Lower leg skin (tissue), 4 donors: ENCODE measurements around the gene OR2W3. TPM values are rescaled to one million over a fixed set of nuclear protein-coding genes. Genes with fewer than 3 reads are reported as not detected.

Source experiments
- DNase-seq, 2 donors: peaks; one replicate each; pipeline ENCODE4 v3.0.0-alpha.2; 2019; ENCODE audit warnings: low spot score in 2 of 2
- H3K4me3 ChIP-seq: fragments of 200-600 bp; sonication (generic); 2 replicates; pipeline ENCODE4 v1.5.1; 2017; ENCODE audit warnings: mild to moderate bottlenecking, low read depth; ENCODE audit not compliant: poor library complexity, severe bottlenecking
- CTCF ChIP-seq, 3 donors: fragments of 450-650 bp; IDR thresholded peaks; one replicate each; pipeline ENCODE4 v1.5.1; 2016; ENCODE audit warnings: antibody characterized with exemption in 3 of 3, mild to moderate bottlenecking in 3 of 3, moderate library complexity in 2 of 3
- POLR2A ChIP-seq, 2 donors: fragments of 450-650 bp; IDR thresholded peaks; one replicate each; pipeline ENCODE4 v1.6.1; 2016 to 2017; ENCODE audit warnings: antibody characterized with exemption in 2 of 2, mild to moderate bottlenecking in 1 of 2, moderate library complexity in 1 of 2
- WGBS, 2 donors: methylation state at CpG; one replicate each; pipeline ENCODE4 v1.1.5; 2018; 5-methylcytosine and 5-hydroxymethylcytosine counted together
- intact Hi-C: fragments of 100-400 bp; cut with DNase I; formaldehyde crosslinking; loops from one replicate; pipeline ENCODE4 v1.15.0; 2023; ENCODE audit warnings: low total_unique reads
- total RNA-seq, 4 donors: library from RNA; depleted of rRNA; stranded (reverse); fragments of >200 nt; gene quantifications; one replicate each; pipeline ENCODE4 v1.1.0, GENCODE V29; 2016

The OR2W3 gene
- total RNA-seq, 4 donors from 2014 or later: 0.36 to 2.6 TPM; not detected in 2

DNA sequence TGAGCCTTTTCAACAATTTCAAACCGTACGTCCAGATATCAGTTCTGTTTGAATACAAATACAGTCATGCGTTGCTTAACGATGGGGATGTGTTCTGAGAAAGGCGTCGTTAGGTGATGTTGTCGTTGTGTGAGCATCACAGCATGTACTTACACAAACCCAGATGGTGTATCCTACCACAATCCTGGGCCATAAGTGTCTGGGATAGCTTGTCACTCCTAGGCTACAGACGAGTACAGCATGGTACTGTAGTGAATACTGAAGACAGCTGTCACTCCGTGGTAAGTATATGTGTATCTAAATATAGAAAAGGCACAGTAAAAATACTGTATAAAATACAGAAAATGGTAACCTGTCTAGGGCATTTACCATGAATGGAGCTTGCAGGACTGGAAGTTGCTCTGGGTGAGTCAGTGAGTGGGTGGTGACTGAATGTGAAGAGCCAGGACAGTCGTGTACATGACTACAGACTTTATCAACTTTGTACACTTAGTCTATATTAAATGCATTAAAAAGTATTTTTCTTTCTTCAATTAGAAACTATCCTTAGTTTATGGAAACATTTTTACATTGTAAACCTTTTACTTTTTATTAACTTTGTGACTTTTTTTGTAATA is 10.5 kb upstream of the OR2W3 start:
- TF ChIP-seq CTCF (IDR thresholded peaks at IDR 0.05): no peak
- TF ChIP-seq POLR2A (IDR thresholded peaks at IDR 0.05): no peak
- H3K4me3 ChIP-seq: no peak overlapping the region
- no peak for DNase-seq
- 87 to 89% methylated on average over 10 of the region's 10 CpGs for WGBS, 2 donors
- intact Hi-C loops: no loop called here

GRCh38 chr1:247895976-247896375 is 589 bp downstream of the OR2W3 start:
- 89 to 91% methylated on average over 11 to 14 of the region's 14 CpGs for WGBS, 2 donors
- TF ChIP-seq POLR2A (IDR thresholded peaks at IDR 0.05): no peak
- no peak for TF ChIP-seq CTCF (IDR thresholded peaks at IDR 0.05)
- intact Hi-C loops: no loop called here
- DNase-seq: no peak
- no peak overlapping the region for H3K4me3 ChIP-seq

- intact Hi-C loops: no loop called here
- no peak overlapping the region for H3K4me3 ChIP-seq
- DNase-seq: no peak
- TF ChIP-seq CTCF (IDR thresholded peaks at IDR 0.05) (no peak), POLR2A (IDR thresholded peaks at IDR 0.05) (no peak)
- WGBS, 2 donors: 83 to 88% methylated on average over 6 of the region's 6 CpGs
Observed at GRCh38 chr1:247904122-247904521, 8.7 kb downstream of the OR2W3 start.

- no peak overlapping the region for H3K4me3 ChIP-seq
- TF ChIP-seq CTCF (IDR thresholded peaks at IDR 0.05): no peak
- no peak for TF ChIP-seq POLR2A (IDR thresholded peaks at IDR 0.05)
- DNase-seq: no peak
- WGBS, 2 donors: 87% methylated on average over 13 of the region's 13 CpGs
- intact Hi-C loops: no loop called here
Observed at GRCh38 chr1:247905181-247905580, 9.8 kb downstream of the OR2W3 start.

- no peak overlapping the region for H3K4me3 ChIP-seq
- WGBS, 2 donors: 56 to 63% methylated on average over 9 of the region's 9 CpGs
- TF ChIP-seq POLR2A (IDR thresholded peaks at IDR 0.05): no peak
- TF ChIP-seq CTCF (IDR thresholded peaks at IDR 0.05): no peak
- no peak for DNase-seq
- intact Hi-C loops: no loop called here
Observed at GRCh38 chr1:247905910-247906503, 10.6 kb downstream of the OR2W3 start.
